ENCODE data around the gene DPCD.

GRCh38 chr10:101570428-101571270 lies 17.5 kb upstream of the DPCD start:
- TF ChIP-seq CTCF (conservative IDR thresholded peaks at IDR 0.05; ENCODE audit: low read depth in 2 of 2) (no peak), EZH2 (IDR thresholded peaks at IDR 0.05; ENCODE audit: low read depth, unreplicated experiment) (no peak), EZH2phosphoT487 (IDR thresholded peaks at IDR 0.05; ENCODE audit: unreplicated experiment) (no peak), POLR2AphosphoS5 (IDR thresholded peaks at IDR 0.05; ENCODE audit: low read depth) (0 out of 2 replicates have a peak, but pooled peaks have one; percentile 7), NANOG (IDR thresholded peaks at IDR 0.05; ENCODE audit: borderline replicate concordance) (no peak), ETS1 (IDR thresholded peaks at IDR 0.05) (no peak), ZNF114 (CRISPR knock-in tag; IDR thresholded peaks at IDR 0.05) (no peak), ZNF462 (CRISPR knock-in tag; IDR thresholded peaks at IDR 0.05) (no peak), REST (IDR thresholded peaks at IDR 0.05; ENCODE audit: unreplicated experiment) (no peak), ZNF331 (CRISPR knock-in tag; IDR thresholded peaks at IDR 0.05; ENCODE audit: low read depth) (no peak)

Measured in GM23338 (cell line).